ENCODE data around the gene CRHR1. TPM values are rescaled to one million over a fixed set of nuclear protein-coding genes. Genes with fewer than 3 reads are reported as not detected.

The CRHR1 gene
- total and polyA plus RNA-seq, 10 of the 15 experiments (the other 5 are each of a cell fraction or from before 2014, with no cell fraction given): 0.08 TPM; not detected in 9

DNA sequence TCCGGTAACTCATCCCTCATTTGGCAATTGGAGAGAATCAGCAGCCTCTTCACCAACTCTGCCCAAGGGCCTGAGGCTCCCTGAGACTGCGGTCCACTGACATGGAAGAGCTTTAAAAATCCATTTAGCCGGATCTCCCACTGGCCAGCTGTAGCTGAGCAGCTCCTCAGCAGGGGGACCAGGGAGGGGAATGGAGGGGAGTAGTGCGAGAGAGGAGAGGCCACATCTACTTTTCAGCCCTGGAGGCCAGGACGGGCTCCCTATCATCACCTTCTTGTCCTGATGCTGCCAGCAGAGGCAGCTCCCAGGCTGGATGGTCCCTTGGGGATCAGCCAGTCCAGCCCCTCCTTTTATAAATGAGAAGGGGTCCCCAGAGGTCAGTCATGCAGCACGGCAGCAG, 35.5 kb downstream of the CRHR1 start:
- Histone ChIP-seq H3K9ac (ENCODE audit: control insufficient read depth, insufficient read depth, low read length) (no peak overlapping the region), H3K4me3 (no peak overlapping the region), H3K9me3 (replicated peaks; ENCODE audit: control insufficient read depth, insufficient read depth, low read length) (no peaks in the 10 kb centered on the region), H3K27ac (ENCODE audit: control insufficient read depth, insufficient read depth) (no peak overlapping the region), H3K4me1 (ENCODE audit: control insufficient read depth, insufficient read depth, low read length) (no peaks in the 10 kb centered on the region), H2AFZ (ENCODE audit: control insufficient read depth, low read depth, low read length) (no peak overlapping the region), H3K36me3 (ENCODE audit: control insufficient read depth in 2 of 2, insufficient read depth in 2 of 2, low read length in 1 of 2) (no peaks in the 10 kb centered on the region), H4K20me1 (ENCODE audit: control insufficient read depth, insufficient read depth) (no peaks in the 10 kb centered on the region), H3K4me2 (ENCODE audit: control insufficient read depth, insufficient read depth) (no peak overlapping the region), H3K79me2 (ENCODE audit: control insufficient read depth, insufficient read depth, low read length) (no peaks in the 10 kb centered on the region), H3K27me3 (replicated peaks in 1 of 2; ENCODE audit: control insufficient read depth in 2 of 2, insufficient read depth in 2 of 2, low read length in 1 of 2) (peaks cover 0 to 2% of the 10 kb centered on the region in 2 experiments; a peak in 1 of 4 replicates)
- SMC1A ChIA-PET (ENCODE audit: uncharacterized antibody, unreplicated experiment): no interaction called here
- RAD21 ChIA-PET (ENCODE audit: unreplicated experiment): no interaction called here
- no peak for DNase-seq (ENCODE audit: low read depth, low spot score)
- ATAC-seq: no peak
- CTCF ChIA-PET: interaction anchor here (0.8 to 1.7 kb wide), 2 partner anchors 12 to 33 kb away, joined by 3 to 7 read pairs; no protein-coding TSS in a partner anchor
- no TSS peak for BruUV-seq (replicated peaks)
- POLR2A ChIA-PET: no interaction called here
- intact Hi-C loops (cut with micrococcal nuclease; ENCODE audit: unreplicated experiment): no loop called here
- 19% methylated on average over 6 of the region's 6 CpGs for WGBS (ENCODE audit: insufficient coverage, insufficient replicate concordance, low lambda C conversion rate, missing lambda C conversion rate)
- no peak for FAIRE-seq
- TF ChIP-seq, protein P1, sequence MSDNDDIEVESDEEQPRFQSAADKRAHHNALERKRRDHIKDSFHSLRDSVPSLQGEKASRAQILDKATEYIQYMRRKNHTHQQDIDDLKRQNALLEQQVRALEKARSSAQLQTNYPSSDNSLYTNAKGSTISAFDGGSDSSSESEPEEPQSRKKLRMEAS (IDR thresholded peaks at IDR 0.05; ENCODE audit: low read depth, low read length): no peak
- TF ChIP-seq PAX5 (IDR thresholded peaks at IDR 0.05; ENCODE audit: borderline replicate concordance, low read depth, low read length) (no peak), NFIC (IDR thresholded peaks at IDR 0.05; ENCODE audit: low read depth, low read length) (no peak), NR2C2 (IDR thresholded peaks at IDR 0.05; ENCODE audit: borderline replicate concordance, control insufficient read depth, insufficient read length, low read depth) (no peak), SUZ12 (IDR thresholded peaks at IDR 0.05; ENCODE audit: unreplicated experiment) (no peak), RAD51 (IDR thresholded peaks at IDR 0.05) (no peak), HDGF (IDR thresholded peaks at IDR 0.05) (no peak), EZH2 (IDR thresholded peaks at IDR 0.05; ENCODE audit: borderline replicate concordance, control insufficient read depth, low read depth, low read length) (no peak), MTA3 (IDR thresholded peaks at IDR 0.05; ENCODE audit: borderline replicate concordance, low read length) (no peak), MYB (IDR thresholded peaks at IDR 0.05; ENCODE audit: borderline replicate concordance, low read depth, low read length) (no peak), MEF2A (IDR thresholded peaks at IDR 0.05; ENCODE audit: insufficient read depth, low read depth, low read length) (no peak), GATAD2B (conservative IDR thresholded peaks at IDR 0.05; ENCODE audit: low read depth) (no peak), ATF7 (IDR thresholded peaks at IDR 0.05; ENCODE audit: low read depth) (no peak), FOS (IDR thresholded peaks at IDR 0.05; ENCODE audit: borderline replicate concordance, extremely low read depth, insufficient read length) (no peak), FOXM1 (IDR thresholded peaks at IDR 0.05; ENCODE audit: low read depth, low read length) (no peak), BCL11A (IDR thresholded peaks at IDR 0.05; ENCODE audit: low read depth, low read length) (no peak), TBL1XR1 (IDR thresholded peaks at IDR 0.05; ENCODE audit: low read depth, low read length) (no peak), MEF2B (IDR thresholded peaks at IDR 0.05; ENCODE audit: partially characterized antibody, poor library complexity, severe bottlenecking) (no peak), TCF3 (IDR thresholded peaks at IDR 0.05; ENCODE audit: borderline replicate concordance, insufficient read depth, low read depth, low read length) (no peak)
- TF ChIP-seq, protein P2, sequence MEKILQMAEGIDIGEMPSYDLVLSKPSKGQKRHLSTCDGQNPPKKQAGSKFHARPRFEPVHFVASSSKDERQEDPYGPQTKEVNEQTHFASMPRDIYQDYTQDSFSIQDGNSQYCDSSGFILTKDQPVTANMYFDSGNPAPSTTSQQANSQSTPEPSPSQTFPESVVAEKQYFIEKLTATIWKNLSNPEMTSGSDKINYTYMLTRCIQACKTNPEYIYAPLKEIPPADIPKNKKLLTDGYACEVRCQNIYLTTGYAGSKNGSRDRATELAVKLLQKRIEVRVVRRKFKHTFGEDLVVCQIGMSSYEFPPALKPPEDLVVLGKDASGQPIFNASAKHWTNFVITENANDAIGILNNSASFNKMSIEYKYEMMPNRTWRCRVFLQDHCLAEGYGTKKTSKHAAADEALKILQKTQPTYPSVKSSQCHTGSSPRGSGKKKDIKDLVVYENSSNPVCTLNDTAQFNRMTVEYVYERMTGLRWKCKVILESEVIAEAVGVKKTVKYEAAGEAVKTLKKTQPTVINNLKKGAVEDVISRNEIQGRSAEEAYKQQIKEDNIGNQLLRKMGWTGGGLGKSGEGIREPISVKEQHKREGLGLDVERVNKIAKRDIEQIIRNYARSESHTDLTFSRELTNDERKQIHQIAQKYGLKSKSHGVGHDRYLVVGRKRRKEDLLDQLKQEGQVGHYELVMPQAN (conservative IDR thresholded peaks at IDR 0.05): no peak
- in situ Hi-C loops (cut with MboI): no loop called here

All from GM12878 (cell line).